IMR-90 (cell line): ENCODE data around the gene NBPF6.
"Not testable (repeated sequence)": the region's sequence is repeated elsewhere in the genome, so short reads cannot be mapped to it uniquely, and the experiment has no call there.

Experiments
- CEBPB ChIP-seq: IDR thresholded peaks from 2 replicates; pipeline ENCODE4 v1.6.1; 2012; ENCODE audit warnings: low read depth, low read length, improper control_type of control experiment
- CTCF ChIP-seq: conservative IDR thresholded peaks from 2 replicates; pipeline ENCODE4 v1.5.1; 2012; ENCODE audit warnings: mild to moderate bottlenecking, low read depth, low read length, improper control_type of control experiment
- ELK1 ChIP-seq: fragments of 150-350 bp; IDR thresholded peaks from 2 replicates; pipeline ENCODE4 v1.6.1; 2016; ENCODE audit warnings: low read depth, mild to moderate bottlenecking, low read length, moderate library complexity, borderline replicate concordance
- MAFK ChIP-seq: IDR thresholded peaks from 2 replicates; pipeline ENCODE4 v1.6.1; 2012; ENCODE audit warnings: low read depth, low read length, improper control_type of control experiment
- MAZ ChIP-seq: IDR thresholded peaks from 2 replicates; pipeline ENCODE4 v1.6.1; 2012; ENCODE audit warnings: low read depth, mild to moderate bottlenecking, low read length, improper control_type of control experiment, moderate library complexity, borderline replicate concordance
- POLR2A ChIP-seq: IDR thresholded peaks from 2 replicates; pipeline ENCODE4 v1.6.1; 2012; ENCODE audit warnings: mild to moderate bottlenecking, low read depth, low read length
- RAD21 ChIP-seq: IDR thresholded peaks from 2 replicates; pipeline ENCODE4 v1.6.1; 2012; ENCODE audit warnings: low read length, improper control_type of control experiment
- RCOR1 ChIP-seq: IDR thresholded peaks from 2 replicates; pipeline ENCODE4 v1.6.1; 2012; ENCODE audit warnings: mild to moderate bottlenecking, low read length, improper control_type of control experiment; ENCODE audit not compliant: insufficient replicate concordance
- RFX5 ChIP-seq: IDR thresholded peaks from 2 replicates; pipeline ENCODE4 v1.8.0; 2012; ENCODE audit warnings: low read depth, mild to moderate bottlenecking, low read length, moderate library complexity
- SMC3 ChIP-seq: fragments of 150-350 bp; IDR thresholded peaks from 2 replicates; pipeline ENCODE4 v1.6.1; 2016; ENCODE audit warnings: low read depth, mild to moderate bottlenecking, antibody characterized with exemption, low read length, moderate library complexity
- USF2 ChIP-seq: fragments of 150-350 bp; IDR thresholded peaks from 2 replicates; pipeline ENCODE4 v1.6.1; 2017; ENCODE audit warnings: mild to moderate bottlenecking, antibody characterized with exemption, low read length, low read depth

GRCh38 chr1:108496856-108497255 is 46.7 kb downstream of the NBPF6 start:
- not testable (repeated sequence) for TF ChIP-seq CTCF, RCOR1, MAFK, POLR2A, USF2, RAD21, SMC3, RFX5, MAZ, ELK1, CEBPB
